ENCODE results near the gene PIP4K2C.
"Not testable (repeated sequence)": the region's sequence is repeated elsewhere in the genome, so short reads cannot be mapped to it uniquely, and the experiment has no call there.

The PIP4K2C gene

DNA sequence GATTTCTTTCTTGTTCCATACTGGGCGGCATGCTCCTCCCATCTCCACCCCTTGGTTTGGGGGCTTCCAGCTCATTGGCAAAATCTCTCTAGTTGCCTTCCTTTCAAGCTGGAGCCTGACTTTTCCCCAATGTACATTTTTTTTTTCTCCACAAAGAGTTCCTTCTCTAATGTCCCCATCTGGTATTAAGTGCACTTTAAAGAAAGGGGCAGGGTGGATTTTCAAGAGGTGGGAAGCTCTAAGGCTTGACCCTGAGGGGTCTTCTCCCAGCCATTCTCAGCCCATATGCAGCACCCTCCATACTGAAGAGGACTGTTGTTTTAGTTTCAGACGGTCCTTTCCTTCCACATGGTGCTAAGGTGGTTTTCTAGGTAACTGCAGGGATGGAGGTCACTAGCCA lies 5.8 kb upstream of the PIP4K2C start:
- DNase-seq (ENCODE audit: low spot score), result no peak

DNA sequence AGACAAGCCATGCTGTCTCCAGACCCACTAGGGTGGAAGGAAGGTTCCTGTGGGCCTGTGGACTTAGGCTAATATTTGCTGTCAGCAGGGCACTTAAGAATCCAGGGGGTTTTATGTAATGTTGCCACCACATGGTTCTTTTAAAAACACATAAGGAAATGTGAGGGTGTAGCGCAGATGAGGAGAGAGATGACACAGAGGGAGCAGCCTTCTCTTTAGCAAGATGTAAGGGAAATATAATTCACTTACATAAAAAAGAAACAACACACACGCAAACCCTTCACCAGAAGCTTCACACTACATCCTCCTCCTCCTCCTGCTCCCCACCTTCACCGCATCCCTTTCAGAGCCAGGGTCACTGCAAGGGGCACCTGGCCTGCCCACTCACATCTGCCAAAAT lies 4.9 kb upstream of the PIP4K2C start:
- no peak for DNase-seq (ENCODE audit: low spot score)

DNA sequence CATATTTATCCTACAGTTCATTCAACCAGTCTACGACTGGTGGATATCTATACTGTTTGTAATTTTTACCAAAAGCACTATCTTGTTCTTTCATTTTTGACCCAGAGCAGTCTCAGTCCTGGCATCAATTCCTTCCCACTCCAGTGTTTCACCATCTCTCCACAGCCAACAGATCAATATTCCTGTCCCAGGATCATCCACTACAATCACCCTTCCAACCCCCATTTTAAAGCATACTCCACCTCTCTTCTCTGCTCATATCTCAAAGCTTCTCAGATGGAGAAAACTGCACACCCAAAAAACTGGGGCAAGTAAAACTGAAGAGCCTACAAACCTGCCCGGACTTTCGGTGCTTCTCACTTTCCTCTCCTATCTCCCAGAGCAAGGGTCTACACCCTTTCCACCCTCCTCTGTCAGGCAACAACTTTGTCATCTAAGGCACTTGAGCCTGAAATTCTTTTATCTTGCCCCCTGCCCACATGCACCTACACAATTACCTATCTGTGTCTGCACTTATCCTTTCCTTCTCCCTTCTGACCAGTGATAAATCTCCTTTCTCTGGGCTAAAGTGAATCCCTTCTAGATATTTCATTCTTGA lies 4.1 kb upstream of the PIP4K2C start:
- DNase-seq (ENCODE audit: low spot score), result no peak

DNA sequence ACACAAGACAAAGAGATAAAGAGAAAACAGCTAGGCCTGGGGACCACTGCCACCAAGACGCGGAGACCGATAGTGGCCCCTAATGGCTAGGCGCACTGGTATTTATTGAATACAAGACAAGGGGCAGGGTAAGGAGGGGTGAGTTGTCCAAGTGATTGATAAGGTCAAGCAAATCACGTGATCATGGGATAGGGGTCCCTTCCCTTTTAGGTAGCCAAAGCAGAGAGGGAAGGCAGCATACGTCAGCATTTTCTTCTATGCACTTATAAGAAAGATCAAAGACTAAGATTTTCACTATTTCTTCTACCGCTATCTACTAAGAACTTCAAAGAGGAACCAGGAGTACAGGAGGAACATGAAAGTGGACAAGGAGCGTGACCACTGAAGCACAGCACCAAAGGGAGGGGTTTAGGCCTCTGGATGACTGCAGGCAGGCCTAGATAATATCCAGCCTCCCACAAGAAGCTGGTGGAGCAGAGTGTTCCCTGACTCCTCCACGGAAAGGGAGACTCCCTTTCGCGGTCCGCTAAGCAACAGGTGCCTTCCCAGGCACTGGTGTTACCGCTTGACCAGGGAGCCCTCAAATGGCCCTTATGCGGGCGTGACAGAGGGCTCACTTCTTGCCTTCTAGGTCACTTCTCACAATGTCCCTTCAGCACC lies 1.9 kb upstream of the PIP4K2C start:
- not testable (repeated sequence) for DNase-seq (ENCODE audit: low spot score)

DNA sequence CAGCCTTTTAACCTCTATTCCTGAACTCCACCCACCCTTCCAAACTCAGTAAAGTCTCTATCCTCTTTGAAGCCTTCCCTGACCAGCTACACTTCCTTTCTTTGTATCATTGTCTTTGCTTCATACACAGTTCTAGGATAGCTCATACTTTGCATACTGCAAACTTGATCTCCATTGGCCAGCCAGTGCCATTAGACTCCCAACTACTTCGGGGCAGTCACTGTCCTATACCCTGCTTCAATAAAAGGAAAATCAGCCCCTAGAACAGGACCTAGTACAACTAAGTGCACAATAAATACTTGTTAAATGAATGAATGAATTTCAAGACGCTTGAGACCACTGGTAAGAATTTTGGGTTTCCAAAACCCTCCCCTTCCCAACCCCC lies 521 bp upstream of the PIP4K2C start:
- DNase-seq (ENCODE audit: low spot score), result no peak

DNA sequence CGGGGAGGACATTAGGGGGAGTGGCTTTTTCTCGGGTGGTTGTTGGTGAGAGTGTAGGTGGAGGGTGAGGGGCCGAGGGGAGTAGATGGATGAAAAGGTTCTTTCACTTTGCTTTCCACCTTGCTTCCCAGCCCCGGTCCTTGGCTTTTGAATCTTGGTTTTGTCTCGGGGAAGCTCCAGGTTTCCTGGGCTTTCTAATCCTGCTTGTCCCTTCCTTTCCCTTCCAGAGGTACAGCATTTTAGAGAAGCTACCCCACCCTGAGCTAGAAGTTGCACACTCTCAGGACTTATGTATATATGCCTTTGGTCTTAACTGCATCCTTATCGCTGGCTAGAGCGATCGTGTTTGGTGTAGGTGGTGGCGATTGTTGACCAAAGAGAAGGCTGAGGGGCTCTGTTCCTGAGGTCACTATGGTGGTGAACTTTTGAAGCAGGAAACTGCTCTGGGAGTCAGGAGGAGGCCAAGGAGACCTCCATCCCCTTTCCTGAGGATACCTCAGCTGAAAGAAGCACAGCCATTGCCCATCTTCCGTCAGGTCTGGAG lies 862 bp downstream of the PIP4K2C start:
- DNase-seq (ENCODE audit: low spot score), result no peak

DNA sequence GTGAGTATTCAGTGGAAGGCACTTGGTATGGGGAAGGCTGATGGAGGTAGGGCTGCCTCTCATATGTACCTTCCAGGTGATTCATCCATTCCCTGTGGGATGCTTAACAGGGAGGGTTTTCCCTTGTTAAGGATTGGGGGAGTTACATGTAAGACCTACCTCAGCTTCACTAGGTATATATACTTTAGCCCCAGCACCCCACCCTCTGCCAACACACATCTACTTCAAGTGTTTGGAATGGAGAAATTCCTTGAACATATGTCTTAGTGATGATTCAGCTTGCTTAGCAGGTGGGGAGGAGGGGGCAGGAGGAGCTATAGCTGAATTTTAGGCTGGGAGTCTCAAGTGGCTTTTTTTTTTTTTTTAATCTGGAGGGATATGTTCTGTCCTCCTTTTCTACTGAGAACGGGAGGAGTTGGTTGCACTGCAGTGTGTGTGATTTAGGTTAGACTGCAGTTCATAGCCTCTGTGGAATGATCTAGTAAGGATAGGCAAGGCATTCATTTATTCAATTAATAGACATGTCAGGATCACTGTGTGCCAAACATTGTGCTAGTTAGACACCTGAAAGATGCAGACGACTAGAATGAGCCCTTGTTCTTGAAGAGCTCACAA lies 1.7 kb downstream of the PIP4K2C start:
- DNase-seq (ENCODE audit: low spot score), result peak; percentile 17

DNA sequence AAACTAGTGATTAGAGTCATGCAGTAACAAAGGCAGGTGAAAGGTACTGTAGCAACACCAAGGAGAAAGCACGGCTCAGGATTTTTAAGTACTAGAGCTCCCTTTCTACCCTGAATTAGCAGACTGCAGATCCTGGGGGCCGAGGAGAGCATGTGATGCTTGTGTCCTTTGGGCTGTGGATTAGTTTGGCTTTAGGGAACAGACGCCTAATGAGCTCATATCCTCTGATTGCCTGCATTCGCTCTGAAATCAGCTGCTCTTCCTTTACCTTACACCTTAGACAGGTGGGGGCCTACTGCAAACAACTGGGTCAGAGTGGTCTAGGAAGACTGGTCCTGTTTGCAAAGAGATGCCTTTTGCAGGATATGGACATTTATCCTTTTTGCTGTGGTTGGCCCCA lies 2.2 kb downstream of the PIP4K2C start:
- no peak for DNase-seq (ENCODE audit: low spot score)

DNA sequence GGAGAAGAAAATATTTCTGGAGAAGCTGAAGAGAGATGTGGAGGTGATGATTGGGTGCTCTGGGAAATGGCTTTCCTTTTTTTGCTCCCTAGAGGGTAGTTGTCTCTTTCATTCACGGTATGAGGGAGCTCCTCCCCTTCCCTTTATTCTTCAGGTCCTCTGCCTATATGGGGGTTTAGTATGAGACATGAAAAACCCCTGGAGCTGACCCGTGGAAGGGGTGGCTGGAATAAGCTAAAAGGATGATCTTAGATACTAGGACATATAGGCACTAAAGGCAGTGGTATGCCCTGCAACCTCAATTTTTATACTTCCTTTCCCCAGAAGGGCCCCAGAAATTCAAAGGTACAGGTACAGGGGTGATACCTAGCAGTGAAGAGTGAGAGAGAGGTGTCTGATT lies 9.4 kb downstream of the PIP4K2C start:
- DNase-seq (ENCODE audit: low spot score), result no peak

DNA sequence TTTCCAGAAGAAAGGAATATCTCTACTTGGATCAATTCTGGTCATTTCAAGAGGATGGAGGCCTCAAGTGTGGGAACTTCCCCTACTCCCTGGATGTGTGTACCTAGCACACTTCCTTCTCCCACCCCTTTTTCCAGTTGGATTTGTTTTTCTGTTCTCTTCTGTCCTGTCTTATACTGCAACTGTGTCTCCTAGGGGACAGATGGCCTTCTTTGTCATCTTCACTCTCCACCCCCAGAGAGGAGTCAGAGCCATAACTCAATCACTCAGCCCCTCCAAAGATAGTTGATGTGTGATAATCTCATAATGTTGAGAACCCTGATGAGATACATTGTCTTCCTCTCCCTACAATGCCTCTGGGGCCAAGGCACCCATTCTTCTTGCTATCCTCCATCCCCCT lies 11.6 kb downstream of the PIP4K2C start:
- no peak for DNase-seq (ENCODE audit: low spot score)

DNA sequence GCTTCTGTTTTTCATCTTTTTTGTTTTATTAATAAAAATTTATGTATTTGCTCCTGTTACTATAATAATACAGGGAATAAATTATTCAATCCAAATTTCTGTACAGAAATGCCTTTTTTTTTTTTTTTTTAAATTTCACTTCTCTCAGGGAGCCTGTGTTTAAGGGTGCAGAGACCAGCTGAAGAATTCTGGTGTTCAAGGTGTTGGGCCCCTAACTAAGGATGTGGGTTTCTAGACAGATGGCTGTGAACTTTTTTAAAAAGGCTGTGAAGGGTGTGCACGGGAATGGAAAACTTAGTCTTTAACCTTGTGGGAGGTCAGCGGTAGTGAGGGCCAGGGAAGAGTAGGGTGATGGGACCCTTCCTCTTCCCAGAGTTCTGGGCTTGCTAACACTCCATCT lies 12.3 kb downstream of the PIP4K2C start:
- DNase-seq (ENCODE audit: low spot score), result no peak

DNA sequence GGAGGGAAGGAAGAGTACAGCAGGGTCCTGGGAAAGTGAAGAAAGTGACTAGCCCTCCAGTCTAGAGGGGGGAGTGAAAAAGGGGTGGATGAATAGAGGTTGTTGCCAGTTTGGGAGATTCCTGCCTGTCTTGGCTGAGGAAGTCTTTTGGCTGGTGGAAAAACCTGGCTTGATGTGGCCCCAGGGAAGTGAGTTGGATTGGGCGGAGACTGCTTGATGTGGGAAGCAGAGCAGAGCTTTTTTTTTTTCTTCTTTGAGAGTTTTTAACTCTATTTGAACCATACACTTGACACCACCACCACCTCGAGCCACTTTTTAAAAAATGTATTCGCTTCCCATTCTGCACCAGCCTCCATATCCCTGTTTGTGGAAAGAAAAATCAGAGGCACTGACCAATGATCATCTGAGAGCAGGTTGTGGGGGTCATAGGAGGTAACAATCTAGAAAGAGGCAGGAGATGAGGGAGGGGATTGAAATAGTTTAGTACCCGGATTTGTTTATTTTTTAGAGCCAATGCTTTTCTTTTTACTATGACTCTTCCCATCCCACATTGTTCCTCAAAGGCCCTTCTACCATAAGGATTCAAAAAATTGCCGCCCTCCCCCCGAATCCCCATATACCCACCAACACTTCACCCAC lies 12.9 kb downstream of the PIP4K2C start:
- peak; percentile 77 for DNase-seq (ENCODE audit: low spot score)

DNA sequence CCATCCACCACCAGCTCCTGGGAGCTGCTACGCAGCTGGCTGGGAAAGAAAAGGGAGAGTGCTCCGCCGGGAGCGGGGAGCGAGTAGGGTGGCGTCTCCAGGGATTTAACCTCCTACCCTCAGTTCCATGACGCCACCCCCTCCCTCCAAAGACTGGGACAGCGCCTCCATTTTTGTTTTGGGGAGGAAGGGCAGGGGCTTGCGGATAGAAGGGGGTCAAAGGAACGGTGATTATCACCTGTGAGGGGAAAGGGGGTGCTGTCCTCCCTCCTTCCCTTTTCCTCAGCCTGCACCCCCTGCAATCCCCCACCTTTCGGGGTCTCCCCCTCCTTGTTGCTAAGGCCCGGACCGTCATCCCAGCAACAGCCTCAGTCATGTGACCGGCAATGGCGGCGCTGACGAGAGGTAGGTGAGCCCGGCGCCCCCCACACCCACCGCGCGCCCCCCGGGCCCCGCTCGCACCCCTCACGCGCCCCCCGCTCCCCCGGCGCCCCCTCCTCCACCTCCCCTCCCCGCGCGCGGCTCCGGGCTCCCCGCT lies 13.5 kb downstream of the PIP4K2C start, which contains the start of gene DTX3:
Gene DTX3 (plus strand): TSS at position 371 of the 538 bp plus-strand sequence. CDS start 1,694 bp downstream, outside the sequence.
- peak; percentile 83 for DNase-seq (ENCODE audit: low spot score)

DNA sequence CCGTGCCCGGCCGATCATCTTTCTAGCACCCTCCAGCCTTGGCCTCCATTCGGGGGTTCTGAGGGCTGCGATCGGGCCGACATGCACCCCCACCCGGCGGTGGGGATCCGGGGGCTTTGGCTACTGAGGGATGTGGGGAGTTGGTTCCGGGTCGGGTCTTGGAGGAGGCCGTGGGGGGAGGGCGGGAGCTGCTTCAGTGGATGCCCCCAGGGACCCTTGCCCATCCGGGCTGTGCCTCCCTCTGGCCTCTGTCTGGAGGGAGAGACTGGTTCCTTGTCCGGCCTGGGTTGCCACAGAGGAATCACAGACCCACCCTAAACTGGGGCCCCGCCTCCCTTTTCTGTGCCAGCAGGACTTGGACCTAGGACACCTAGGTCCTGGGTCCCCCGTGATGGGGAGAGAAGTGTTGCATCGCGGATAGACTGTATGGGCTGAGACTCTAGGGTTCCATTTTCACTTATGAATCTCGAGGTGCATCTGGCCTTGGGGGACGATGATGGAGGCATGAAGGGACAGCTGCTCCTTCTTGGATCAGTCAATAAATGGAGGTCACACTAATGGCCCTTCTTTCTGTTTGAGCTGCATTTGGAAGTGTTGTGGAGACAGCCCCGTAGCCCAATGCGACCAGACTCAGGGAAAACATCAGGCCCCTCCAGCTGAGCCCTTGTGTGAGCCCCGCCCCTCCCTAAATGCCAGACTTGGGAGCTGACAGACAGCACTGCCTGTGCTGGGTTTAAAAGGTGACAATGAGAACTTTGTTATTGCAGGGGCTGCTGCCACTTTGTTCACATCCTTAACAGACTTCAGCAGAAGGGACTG lies 14.2 kb downstream of the PIP4K2C start:
- DNase-seq (ENCODE audit: low spot score), result no peak

DNA sequence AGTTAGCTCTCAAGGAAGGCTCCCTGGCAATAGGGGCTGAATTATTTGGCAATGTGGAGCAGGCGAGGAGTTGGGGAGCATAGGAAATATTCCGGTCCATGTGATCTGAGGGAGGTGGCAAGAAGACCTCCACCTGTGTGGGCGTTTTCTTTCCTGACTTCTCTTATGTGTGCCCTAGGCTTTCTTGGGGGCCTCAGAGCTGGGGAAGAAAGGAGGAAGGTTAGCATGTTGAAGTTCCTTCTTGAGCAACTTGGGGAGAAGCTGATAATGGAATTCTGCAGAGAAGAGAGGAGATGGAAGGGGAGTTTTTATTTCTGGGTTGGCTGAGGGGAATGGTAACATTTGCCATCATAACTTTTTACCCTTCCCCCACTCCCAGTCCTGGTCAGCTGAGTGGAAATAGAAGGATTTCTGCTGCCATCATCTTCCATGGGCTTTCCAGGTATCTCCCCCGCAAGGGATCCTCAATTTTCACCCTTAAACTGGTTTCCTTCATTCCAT lies 14.9 kb downstream of the PIP4K2C start:
- no peak for DNase-seq (ENCODE audit: low spot score)

DNA sequence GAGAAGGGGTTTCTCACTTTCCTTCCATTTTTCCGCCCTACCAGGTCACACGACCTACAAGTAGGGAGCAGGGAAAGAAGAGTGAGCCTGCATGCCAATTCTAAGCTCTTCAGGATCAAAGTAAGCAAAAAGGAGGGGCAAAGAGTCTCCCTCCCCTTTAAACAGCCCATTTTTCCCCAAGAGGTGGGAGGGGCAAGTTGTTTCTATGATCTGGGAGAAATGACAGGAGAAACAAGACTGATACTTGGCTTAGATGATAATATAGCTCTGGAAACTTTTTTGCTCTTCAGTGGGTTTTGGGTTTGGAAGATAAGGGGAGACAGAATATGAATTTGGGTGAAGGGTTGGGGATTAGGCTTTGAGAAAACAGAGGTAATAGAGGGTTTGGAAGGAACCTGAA lies 15.4 kb downstream of the PIP4K2C start:
- no peak for DNase-seq (ENCODE audit: low spot score)

DNA sequence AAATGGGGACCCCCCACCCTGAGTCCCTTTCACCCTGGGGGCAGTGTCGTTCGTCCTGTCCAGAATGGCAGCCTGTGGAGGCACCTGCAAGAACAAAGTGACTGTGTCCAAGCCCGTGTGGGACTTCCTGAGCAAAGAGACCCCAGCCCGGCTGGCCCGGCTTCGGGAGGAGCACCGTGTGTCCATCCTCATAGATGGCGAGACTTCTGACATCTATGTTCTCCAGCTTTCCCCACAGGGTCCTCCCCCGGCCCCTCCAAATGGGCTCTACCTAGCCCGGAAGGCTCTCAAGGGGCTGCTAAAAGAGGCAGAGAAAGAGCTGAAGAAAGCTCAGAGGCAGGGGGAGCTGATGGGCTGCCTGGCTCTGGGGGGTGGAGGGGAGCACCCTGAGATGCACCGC lies 15.8 kb downstream of the PIP4K2C start:
- no peak for DNase-seq (ENCODE audit: low spot score)

DNA sequence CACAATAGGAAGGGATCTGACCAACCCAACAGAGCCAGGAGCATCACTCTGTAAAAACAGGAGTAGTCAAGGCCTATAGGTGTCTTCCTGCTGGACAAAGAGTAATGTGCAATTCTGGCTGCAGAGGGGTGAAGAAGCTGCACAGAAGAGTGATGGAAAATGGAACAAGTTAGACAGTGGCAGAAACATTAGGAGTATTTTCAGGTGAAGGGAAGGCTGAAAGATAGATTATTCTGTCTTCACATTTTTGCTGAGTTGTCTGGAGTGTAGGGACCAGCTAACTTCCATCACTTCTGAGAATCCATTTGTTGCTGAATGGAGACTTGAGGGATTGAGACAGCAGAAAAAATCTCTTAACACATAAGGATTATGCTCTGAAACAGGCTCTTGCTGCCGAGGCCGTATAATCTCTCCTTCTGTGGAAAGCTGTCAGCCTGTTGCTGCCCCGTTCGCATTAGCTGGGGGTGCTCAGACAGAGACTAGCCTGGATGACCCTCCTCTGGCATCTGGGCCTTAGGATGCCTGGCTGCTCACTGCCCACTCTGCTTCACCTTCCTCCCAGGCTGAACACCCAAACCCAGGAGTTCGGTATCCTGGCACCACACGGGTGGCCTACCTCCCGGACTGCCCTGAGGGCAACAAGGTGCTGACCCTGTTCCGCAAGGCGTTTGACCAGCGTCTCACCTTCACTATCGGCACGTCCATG lies 17.1 kb downstream of the PIP4K2C start:
- no peak for DNase-seq (ENCODE audit: low spot score)

DNA sequence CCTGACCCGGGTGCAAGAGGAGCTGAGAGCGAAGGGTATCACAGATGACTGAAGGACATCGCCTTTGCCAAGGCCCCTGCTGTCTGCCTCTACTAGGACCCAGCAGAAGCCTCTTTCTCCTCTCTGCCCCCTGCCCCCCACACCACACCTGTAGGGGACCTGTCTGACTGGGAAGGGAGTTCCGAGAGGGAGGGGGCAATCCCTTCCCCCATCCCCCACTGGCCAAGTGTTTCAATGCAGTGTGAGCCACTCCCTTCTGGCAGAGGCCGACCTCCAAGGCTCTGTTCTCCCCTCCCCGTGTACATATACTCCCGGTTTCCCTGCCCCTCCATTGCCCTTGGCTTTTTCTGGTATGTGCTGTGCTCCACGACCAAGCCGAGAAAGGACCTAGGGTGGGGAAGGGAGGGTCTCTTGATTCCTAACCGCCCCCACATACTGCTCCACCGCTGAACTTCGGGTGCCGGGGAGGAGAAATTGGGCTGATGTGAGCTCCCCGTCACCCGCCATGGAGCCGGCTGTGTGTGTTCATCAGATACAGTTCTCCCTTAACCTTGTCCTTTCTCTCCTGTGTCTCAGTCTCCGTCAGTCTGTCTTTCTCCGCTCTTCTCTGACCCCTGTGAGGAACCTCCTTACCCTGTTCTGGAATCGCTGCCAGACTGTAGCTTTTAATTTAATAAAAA lies 18.2 kb downstream of the PIP4K2C start:
- no peak for DNase-seq (ENCODE audit: low spot score)

Data from Ammon's horn (tissue), 1 donor.